ENCODE data around the gene SPRYD3.

The SPRYD3 gene

DNA sequence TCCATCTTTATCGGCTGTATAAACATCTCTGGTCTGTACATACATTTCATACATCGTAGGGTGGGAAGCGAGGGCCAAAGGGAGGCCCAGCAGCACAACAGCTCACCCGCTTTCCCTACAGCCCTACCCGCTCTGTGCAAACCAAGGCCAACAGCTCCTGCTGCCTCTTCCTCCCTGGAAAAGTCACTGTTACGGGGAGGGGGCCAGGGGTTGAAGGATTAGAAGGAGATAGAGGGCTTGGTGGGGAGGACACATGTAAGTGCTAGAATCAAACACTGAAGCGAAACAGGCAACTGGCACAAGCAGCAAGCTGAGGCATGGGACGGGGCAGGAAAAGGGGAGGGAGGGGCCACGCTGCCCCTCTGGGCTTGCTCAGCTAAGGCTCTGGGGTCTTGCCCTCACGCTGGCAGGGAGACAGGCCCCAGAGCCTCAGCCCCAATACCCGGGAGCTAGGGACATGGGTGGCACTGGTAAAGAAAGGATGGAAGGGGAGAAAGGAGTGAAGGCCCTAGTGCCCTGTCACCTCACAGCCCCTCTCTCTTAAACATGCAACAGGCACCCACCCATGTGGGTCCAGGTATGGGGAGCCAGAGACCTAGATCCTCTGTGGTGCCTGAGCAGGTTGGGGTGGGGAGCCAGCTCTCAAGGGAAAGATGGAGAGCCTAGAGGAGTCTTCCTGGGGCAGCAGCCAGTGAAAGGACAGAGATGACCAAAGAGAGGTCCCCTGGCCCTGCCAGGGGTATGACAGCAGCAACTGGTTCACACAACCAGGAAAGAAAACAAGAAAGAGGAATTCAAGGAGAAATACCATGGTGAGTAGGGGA lies 14.4 kb downstream of the SPRYD3 start:
- TF ChIP-seq, protein P1, sequence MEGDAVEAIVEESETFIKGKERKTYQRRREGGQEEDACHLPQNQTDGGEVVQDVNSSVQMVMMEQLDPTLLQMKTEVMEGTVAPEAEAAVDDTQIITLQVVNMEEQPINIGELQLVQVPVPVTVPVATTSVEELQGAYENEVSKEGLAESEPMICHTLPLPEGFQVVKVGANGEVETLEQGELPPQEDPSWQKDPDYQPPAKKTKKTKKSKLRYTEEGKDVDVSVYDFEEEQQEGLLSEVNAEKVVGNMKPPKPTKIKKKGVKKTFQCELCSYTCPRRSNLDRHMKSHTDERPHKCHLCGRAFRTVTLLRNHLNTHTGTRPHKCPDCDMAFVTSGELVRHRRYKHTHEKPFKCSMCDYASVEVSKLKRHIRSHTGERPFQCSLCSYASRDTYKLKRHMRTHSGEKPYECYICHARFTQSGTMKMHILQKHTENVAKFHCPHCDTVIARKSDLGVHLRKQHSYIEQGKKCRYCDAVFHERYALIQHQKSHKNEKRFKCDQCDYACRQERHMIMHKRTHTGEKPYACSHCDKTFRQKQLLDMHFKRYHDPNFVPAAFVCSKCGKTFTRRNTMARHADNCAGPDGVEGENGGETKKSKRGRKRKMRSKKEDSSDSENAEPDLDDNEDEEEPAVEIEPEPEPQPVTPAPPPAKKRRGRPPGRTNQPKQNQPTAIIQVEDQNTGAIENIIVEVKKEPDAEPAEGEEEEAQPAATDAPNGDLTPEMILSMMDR (IDR thresholded peaks at IDR 0.05; ENCODE audit: insufficient read depth, low read depth, low read length, missing control alignments) = no peak
- DNase-seq (ENCODE audit: low read depth) = no peak
- no peak overlapping the region for H3K4me3 ChIP-seq (ENCODE audit: low read length)

GRCh38 chr12:53063708-53064612 lies 15.2 kb downstream of the SPRYD3 start:
- TF ChIP-seq, protein P1 (IDR thresholded peaks at IDR 0.05; ENCODE audit: insufficient read depth, low read depth, low read length, missing control alignments) = no peak
- H3K4me3 ChIP-seq (ENCODE audit: low read length) = no peak overlapping the region
- DNase-seq (ENCODE audit: low read depth) = no peak

DNA sequence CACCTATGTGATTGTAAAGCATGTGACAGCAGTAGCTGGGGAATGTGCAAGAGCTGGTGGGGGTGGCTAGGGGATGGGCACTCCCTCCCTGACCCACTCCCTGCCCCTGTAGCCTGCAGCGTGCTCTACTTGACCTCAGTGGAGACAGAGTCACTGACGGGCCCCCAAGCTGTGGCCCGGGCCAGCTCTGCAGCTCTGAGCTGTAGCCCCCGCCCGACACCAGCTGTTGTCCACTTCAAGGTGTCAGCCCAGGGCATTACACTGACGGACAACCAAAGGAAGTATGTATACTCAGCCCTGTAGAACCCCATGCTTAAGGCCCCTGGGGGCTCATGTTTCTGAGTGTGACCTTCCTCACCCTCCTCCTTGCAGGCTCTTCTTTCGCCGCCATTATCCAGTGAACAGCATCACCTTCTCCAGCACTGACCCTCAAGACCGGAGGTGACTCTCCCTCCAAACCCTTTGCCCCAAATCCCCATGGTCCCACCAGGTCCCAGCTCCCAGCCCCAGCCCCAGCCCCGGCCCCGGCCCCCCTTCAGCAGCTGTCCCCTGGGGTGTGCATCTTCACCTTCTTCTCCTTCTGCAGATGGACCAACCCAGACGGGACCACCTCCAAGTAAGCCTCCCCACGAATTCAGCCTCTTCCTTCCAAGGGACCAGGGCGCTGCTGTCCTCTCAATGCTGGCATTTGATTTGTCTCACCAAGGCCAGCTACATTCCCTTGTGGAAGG lies 16.0 kb downstream of the SPRYD3 start:
- no peak overlapping the region for H3K4me3 ChIP-seq (ENCODE audit: low read length)
- TF ChIP-seq, protein P1 (IDR thresholded peaks at IDR 0.05; ENCODE audit: insufficient read depth, low read depth, low read length, missing control alignments) = no peak
- no peak for DNase-seq (ENCODE audit: low read depth)

GRCh38 chr12:53062011-53062961 lies 16.9 kb downstream of the SPRYD3 start:
- H3K4me3 ChIP-seq (ENCODE audit: low read length) = no peak overlapping the region
- DNase-seq (ENCODE audit: low read depth) = no peak
- TF ChIP-seq, protein P1 (IDR thresholded peaks at IDR 0.05; ENCODE audit: insufficient read depth, low read depth, low read length, missing control alignments) = no peak

DNA sequence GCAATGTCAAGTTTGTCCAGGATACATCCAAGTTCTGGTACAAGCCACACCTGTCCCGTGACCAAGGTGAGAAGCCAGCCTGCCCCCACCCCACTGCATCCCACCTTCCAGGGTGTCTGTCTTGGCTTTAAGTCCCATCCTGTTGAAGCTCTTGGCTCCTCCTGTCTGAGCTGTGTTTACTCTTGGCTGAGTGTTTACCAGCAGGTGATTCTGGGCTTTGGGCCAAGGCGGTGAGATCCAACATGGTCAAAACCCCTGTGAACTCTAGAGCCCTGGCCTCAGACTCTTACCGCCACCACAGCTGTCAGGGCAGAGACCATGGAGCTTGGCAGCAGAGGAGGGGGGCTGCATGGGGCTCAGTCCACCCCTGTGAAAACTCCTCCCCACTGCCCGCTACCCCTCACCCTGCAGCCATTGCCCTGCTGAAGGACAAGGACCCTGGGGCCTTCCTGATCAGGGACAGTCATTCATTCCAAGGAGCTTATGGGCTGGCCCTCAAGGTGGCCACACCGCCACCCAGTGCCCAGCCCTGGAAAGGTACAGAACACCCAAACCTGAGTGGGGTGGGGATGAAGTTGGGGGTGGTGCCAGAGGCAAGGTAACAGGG lies 17.7 kb downstream of the SPRYD3 start:
- no peak for DNase-seq (ENCODE audit: low read depth)
- no peak overlapping the region for H3K4me3 ChIP-seq (ENCODE audit: low read length)
- TF ChIP-seq, protein P1 (IDR thresholded peaks at IDR 0.05; ENCODE audit: insufficient read depth, low read depth, low read length, missing control alignments) = peak; percentile 47
